Parathyroid adenoma (tissue), 2 donors: ENCODE measurements around the gene CHCHD3.

ENCODE experiments used
- H2AFZ ChIP-seq: fragments of 300-600 bp; sonication (generic); one replicate; pipeline ENCODE4 v1.7.0; 2017; ENCODE audit warnings: antibody characterized with exemption, mild to moderate bottlenecking
- H3K27ac ChIP-seq: fragments of 300-600 bp; sonication (generic); one replicate; pipeline ENCODE4 v1.7.0; 2017
- H3K27me3 ChIP-seq: fragments of 300-600 bp; sonication (generic); one replicate; pipeline ENCODE4 v1.7.0; 2017; ENCODE audit warnings: low read length; ENCODE audit not compliant: control insufficient read depth, insufficient read depth
- H3K36me3 ChIP-seq: fragments of 300-600 bp; sonication (generic); one replicate; pipeline ENCODE4 v1.7.0; 2017; ENCODE audit warnings: low read length; ENCODE audit not compliant: control insufficient read depth, insufficient read depth
- H3K4me1 ChIP-seq: fragments of 300-600 bp; sonication (generic); one replicate; pipeline ENCODE4 v1.7.0; 2017; ENCODE audit warnings: control low read depth
- H3K4me2 ChIP-seq: fragments of 300-600 bp; sonication (generic); one replicate; pipeline ENCODE4 v1.7.0; 2017; ENCODE audit warnings: low read length
- H3K4me3 ChIP-seq: fragments of 300-600 bp; sonication (generic); one replicate; pipeline ENCODE4 v1.7.0; 2017; ENCODE audit warnings: low read depth, low read length
- H3K79me2 ChIP-seq: fragments of 300-600 bp; sonication (generic); one replicate; pipeline ENCODE4 v1.7.0; 2017; ENCODE audit warnings: control low read depth
- H3K9ac ChIP-seq: fragments of 300-600 bp; sonication (generic); one replicate; pipeline ENCODE4 v1.7.0; 2017; ENCODE audit warnings: mild to moderate bottlenecking
- H3K9me3 ChIP-seq: fragments of 300-600 bp; sonication (generic); one replicate; pipeline ENCODE4 v1.7.0; 2017; ENCODE audit warnings: low read length; ENCODE audit not compliant: control insufficient read depth
- CTCF ChIP-seq: fragments of 300-600 bp; sonication (generic); IDR thresholded peaks from one replicate; pipeline ENCODE4 v1.7.0; 2017; ENCODE audit warnings: antibody characterized with exemption, mild to moderate bottlenecking
- donor health status: primary hyperparathyroidism.

Gene CHCHD3

GRCh38 chr7:132993377-132994013 is 88.4 kb downstream of the CHCHD3 start:
- Histone ChIP-seq H3K4me2 (no peak overlapping the region), H3K79me2 (peaks cover 14% of the 10 kb centered on the region), H3K36me3 (no peaks in the 10 kb centered on the region), H3K4me3 (no peak overlapping the region), H2AFZ (no peak overlapping the region), H3K27ac (no peak overlapping the region), H3K9ac (no peak overlapping the region), H3K4me1 (peaks cover 4% of the 10 kb centered on the region), H3K9me3 (no peaks in the 10 kb centered on the region), H3K27me3 (no peaks in the 10 kb centered on the region)
- TF ChIP-seq CTCF: no peak

GRCh38 chr7:132991615-132992587 is 90.0 kb downstream of the CHCHD3 start:
- no peak for TF ChIP-seq CTCF
- H3K4me1 ChIP-seq: peaks cover 4% of the 10 kb centered on the region
- no peak overlapping the region for H3K4me3 ChIP-seq
- H3K9me3 ChIP-seq: no peaks in the 10 kb centered on the region
- no peak overlapping the region for H3K27ac ChIP-seq
- no peaks in the 10 kb centered on the region for H3K36me3 ChIP-seq
- H3K27me3 ChIP-seq: no peaks in the 10 kb centered on the region
- H2AFZ ChIP-seq: no peak overlapping the region
- no peak overlapping the region for H3K4me2 ChIP-seq
- no peak overlapping the region for H3K9ac ChIP-seq
- peaks cover 19% of the 10 kb centered on the region for H3K79me2 ChIP-seq

GRCh38 chr7:132988117-132988516 is 93.8 kb downstream of the CHCHD3 start:
- Histone ChIP-seq H2AFZ (no peak overlapping the region), H3K36me3 (no peaks in the 10 kb centered on the region), H3K27ac (no peak overlapping the region), H3K4me3 (no peak overlapping the region), H3K4me2 (no peak overlapping the region), H3K27me3 (no peaks in the 10 kb centered on the region), H3K4me1 (peaks cover 4% of the 10 kb centered on the region), H3K9me3 (no peaks in the 10 kb centered on the region), H3K79me2 (peaks cover 16% of the 10 kb centered on the region), H3K9ac (no peak overlapping the region)
- TF ChIP-seq CTCF: no peak

- Histone ChIP-seq H3K27me3 (no peaks in the 10 kb centered on the region), H3K4me2 (no peak overlapping the region), H2AFZ (no peak overlapping the region), H3K27ac (no peak overlapping the region), H3K36me3 (no peaks in the 10 kb centered on the region), H3K9ac (no peak overlapping the region), H3K79me2 (peaks cover 13% of the 10 kb centered on the region), H3K4me1 (peaks cover 6% of the 10 kb centered on the region), H3K9me3 (no peaks in the 10 kb centered on the region), H3K4me3 (no peak overlapping the region)
- TF ChIP-seq CTCF: no peak
Observed at GRCh38 chr7:132980402-132980801, 101.5 kb downstream of the CHCHD3 start.
